GM21825 (cell line): ENCODE data around the gene SERAC1.

Experiments used
- ATAC-seq: cut with Tn5 transposase; IDR thresholded peaks from one replicate; pipeline ENCODE4 v1.9.1; 2021; ENCODE audit warnings: mild to moderate bottlenecking, moderate library complexity; ENCODE audit not compliant: unreplicated experiment

Gene SERAC1

DNA sequence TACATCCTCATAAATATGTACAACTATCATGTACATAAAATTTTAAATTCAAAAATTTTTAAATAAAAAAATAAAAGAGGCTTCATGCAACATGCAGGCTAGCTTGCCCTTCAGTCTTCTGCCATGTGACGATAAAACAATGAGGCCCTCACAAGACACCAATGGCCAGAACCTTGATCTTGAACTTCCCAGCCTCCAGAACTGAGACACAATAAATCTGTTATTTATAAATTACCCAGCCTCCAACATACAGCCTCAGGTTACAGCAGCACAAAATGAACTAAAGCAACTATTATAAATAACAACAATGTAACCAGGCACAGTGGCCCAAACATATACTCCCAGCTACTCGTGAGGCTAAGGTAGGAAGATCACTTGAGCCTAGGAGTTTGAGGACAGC lies 42.8 kb downstream of the SERAC1 start:
- no peak for ATAC-seq

- no peak for ATAC-seq
Measured at GRCh38 chr6:158124288-158124687, 43.8 kb downstream of the SERAC1 start.

GRCh38 chr6:158122048-158122447 lies 46.0 kb downstream of the SERAC1 start:
- no peak for ATAC-seq

DNA sequence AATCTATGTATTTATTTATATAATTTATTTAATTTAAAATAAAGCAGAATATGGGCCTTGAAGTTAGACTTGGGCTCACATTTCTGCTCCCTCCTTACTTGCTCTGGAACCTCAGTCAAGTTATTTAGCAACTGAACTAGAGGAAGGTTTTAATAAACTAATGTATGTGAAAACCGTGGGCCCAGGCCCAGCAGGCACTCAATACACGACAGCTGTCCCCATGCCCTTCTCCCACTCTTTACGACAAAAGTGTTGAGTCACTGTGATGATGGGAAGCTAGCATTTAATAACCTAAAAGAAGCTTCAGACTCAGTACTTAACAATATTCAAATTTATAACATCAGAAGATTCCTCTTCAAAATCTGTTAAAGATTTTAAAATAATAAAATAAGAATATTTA lies 46.7 kb downstream of the SERAC1 start:
- no peak for ATAC-seq

DNA sequence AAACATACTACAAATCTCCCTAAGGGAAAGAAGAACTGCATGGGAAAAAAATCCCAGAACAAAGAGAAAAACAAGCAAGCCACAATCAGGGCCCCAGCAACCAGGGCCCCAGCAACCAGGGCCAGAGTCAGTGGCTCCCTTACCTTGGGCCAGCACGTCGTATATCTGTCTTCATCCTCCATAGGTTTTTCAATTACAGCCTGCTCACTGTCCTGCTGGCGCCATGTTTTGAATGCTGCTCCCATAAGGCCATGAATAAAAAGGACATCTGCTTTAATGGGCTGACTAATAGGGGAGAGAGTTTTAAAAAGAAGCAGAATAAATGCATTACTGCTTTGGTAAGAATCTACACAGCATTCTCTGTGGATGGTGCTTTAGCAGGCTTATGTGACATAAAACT lies 49.2 kb downstream of the SERAC1 start:
- no peak for ATAC-seq

GRCh38 chr6:158115508-158115907 lies 52.6 kb downstream of the SERAC1 start:
- no peak for ATAC-seq

GRCh38 chr6:158115102-158115501 lies 53.0 kb downstream of the SERAC1 start:
- ATAC-seq: no peak

DNA sequence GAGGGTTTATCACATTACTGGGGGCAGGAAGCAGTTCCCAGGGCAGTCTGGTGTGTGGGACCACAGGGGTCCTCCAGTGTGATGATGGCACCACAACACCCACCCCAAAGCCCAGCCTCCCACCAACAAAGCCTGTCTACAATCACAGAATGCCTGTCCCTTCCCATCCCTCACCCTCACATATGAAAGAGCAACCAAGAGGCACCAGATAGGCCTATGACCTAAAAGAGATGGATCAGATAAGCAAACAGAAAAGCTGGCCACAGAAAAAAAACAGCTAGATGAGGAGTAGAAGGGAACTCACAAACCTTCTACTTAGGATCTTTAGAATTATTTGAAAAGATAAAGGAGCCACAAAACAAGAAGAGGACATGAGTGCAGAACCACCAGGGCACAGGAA lies 54.3 kb downstream of the SERAC1 start:
- ATAC-seq: no peak

GRCh38 chr6:158111987-158112386 lies 56.1 kb downstream of the SERAC1 start:
- ATAC-seq: no peak

GRCh38 chr6:158110986-158111385 lies 57.1 kb downstream of the SERAC1 start:
- no peak for ATAC-seq

DNA sequence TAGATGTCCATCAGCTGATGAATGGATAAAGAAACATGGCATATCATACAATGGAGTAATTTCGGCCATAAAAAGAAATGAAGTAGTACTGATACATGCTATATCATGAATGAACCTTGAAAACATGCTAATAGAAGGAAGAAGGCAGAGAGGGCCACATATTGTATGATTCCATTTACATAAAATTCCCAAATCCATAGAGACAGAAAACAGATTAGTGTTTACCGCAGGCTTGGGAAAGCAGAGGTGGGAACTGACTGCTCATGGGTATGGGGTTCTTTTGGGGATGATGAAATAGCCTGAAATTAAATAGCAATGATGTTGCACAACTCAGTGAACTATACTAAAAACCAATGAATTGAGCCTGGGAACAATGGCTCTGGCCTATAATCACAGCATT lies 58.3 kb downstream of the SERAC1 start:
- ATAC-seq: no peak

DNA sequence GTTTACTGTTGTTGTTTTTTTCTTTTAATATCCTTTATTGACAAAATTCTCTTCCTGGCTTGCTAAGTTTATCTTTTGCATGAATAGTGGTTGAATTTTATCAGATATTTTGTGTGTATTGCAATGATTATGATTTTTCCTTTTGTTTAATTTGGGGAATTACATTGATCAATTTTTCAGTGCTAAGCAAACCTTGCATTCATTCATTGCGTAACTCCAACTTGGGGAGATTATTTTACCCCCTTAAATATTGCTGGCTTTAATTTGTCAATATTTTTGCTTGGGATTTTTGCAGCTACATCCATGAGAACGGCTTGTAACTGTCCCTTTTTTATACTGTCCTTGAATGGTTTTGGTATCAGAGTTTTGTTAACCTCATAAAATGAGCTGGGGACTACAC lies 63.4 kb downstream of the SERAC1 start:
- ATAC-seq: no peak

GRCh38 chr6:158103228-158103627 lies 64.8 kb downstream of the SERAC1 start:
- ATAC-seq: no peak

DNA sequence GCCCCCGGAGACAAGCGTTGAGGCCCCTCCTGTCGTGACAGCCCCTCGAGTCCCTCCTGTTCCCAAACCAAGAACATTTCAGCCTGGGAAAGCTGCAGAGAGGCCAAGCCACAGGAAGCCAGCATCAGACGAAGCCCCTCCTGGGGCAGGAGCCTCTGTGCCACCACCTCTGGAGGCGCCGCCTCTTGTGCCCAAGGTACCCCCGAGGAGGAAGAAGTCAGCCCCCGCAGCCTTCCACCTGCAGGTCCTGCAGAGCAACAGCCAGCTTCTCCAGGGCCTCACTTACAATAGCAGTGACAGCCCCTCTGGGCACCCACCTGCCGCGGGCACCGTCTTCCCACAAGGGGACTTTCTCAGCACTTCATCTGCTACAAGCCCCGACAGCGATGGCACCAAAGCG lies 72.4 kb downstream of the SERAC1 start:
- no peak for ATAC-seq

DNA sequence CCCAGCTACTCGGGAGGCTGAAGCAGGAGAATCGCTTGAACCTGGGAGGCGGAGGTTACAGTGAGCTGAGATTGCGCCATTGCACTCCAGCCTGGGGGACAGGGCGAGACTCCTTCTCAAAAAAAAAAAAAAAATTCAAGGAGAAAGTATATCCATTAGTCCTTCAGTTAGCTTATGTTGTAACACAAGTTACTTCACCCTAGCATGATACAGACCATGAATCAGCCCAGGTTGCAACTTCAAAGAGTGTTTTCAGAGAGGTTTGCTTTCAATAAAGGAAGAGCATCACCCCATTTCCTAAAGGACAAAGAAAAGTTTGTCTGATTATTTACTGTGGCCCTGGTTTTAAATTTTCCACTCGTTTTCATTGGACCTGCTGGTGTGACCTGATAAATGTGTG lies 73.0 kb downstream of the SERAC1 start:
- no peak for ATAC-seq

- ATAC-seq: no peak
Measured at GRCh38 chr6:158092806-158093205, 75.3 kb downstream of the SERAC1 start.

DNA sequence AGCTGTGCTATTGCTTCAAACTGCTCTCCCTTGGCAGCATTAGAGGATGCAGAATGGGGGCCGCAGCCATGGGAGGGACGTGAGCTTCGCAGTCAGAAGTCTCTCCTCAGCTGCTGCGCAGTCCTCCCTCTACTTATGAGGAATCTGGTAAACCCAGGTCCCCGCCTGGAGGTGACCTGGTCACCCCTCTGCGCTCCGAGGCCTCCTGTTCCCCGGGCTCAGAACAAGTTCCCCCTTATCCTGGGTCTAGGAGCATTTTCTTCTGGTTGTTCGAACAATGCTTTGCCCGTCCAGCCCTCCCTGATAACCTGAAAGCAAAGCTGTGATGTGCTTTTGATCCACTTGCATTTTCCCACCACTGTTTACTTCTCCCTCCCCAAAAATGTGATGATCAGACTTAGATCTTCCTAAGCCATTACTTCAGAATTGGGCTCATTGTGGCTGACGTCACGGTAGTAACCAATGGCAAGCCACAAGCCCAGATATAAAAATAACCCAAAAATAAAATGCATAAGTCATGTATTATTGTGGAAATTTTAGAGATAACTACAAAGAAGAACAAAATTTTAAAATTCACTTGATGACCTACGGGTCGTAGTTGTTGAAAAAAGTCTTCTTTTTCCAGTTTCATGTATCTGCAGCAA lies 80.7 kb downstream of the SERAC1 start:
- no peak for ATAC-seq

DNA sequence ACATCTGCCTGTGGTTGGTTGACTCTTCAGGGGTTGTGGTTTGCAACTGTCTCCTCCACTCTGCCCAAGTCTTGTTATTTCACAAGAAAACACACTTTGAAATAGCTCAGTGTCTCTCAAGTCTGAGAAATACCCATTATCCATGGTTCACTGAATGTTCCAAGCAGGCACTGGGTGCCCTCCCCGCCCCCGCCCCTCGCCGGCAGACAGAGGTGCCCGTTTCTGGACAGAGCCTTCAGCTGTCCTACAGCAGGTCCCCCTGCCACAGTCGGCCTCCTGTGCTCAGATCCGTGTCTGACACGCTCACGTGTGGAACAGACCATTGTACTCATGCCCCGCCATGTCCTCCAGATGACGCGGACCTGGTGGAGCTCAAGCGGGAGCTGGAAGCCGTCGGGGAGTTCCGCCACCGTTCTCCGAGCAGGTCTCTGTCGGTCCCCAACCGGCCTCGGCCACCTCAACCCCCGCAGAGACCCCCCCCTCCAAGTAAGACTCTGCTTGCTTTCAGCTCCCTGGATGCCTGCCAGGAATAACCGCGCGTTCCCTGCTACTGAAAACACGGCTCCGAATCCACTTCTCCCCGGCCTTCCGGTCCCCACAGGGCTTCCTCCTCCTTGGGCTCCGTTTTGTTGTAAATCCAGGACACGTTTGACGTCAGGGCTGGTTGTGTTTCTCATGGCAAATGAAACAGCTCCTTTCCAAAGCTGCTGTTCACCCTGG lies 81.4 kb downstream of the SERAC1 start:
- ATAC-seq: peak; percentile 61

DNA sequence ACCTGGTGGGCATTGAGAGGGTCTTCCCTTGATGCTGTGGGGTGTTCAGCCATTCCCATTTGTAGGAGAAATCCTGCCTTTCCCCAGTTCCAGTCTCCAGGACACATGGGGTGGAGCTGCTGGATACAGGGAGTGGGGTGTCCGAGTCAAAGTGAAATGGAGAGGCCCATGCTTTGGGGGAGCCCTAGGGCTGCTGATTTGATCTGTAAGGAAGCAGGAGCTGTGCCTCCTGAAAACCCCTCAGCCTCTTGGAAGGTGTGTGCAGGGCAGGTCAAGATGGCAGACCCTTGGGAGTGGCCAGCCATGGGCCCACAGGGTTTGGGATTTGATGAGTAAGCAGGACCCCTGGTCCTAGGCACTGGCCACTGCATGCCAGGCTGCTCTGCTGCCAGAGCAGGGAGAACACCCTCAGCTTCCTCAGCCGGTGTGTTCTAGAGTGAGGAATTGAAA lies 82.0 kb downstream of the SERAC1 start:
- ATAC-seq: no peak

- ATAC-seq: no peak
Measured at GRCh38 chr6:158085261-158086053, 82.6 kb downstream of the SERAC1 start.

DNA sequence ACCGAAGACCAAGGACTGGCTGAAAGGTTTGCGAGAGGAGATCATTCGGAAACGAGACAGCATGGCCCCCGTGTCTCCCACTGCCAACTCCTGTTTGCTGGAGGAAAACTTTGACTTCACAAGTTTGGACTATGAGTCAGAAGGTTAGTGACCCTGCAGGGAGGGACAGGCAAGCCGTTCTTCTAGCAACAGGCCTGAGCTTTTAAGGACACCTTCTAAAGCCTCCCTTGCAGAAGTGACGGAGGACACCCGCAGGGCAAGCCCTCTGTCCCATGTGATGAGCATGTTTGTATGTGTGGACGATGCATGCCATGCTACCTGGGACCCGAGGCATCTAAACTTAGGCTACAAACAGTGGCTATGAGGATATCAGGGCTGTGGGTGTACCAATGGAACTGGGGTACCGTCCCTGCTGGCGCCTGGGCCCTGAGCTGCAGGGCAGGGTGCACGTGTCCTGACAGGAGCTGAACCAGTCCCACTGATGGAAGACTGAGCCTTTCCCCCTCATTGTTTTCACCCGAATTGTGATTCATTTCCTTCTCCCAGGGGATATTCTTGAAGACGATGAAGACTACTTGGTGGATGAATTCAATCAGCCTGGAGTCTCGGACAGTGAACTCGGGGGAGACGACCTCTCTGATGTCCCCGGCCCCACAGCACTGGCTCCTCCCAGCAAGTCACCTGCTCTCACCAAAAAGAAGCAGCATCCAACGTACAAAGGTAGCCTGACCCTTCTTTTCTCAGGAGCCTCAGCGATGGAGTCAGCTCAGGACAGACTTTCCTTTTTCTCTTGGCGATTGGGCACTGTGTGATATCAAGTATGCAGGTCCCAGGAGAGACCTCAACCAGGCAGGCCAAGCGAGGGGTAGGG lies 84.4 kb downstream of the SERAC1 start:
- ATAC-seq: no peak
